Transverse colon (tissue), 4 donors: ENCODE results near the gene PRH1. TPM values are rescaled to one million over a fixed set of nuclear protein-coding genes. Genes with fewer than 3 reads are reported as not detected.

Source experiments
- DNase-seq: peaks from one replicate; pipeline ENCODE4 v3.0.0-alpha.2; 2019
- H3K27ac ChIP-seq, 4 donors: fragments of 200-600 bp; sonication (generic); 2 replicates each; pipeline ENCODE4 v1.5.1; 2016 to 2018; ENCODE audit warnings: inconsistent platforms in 4 of 4
- H3K27me3 ChIP-seq: fragments of 200-600 bp; sonication (generic); 2 replicates; pipeline ENCODE4 v1.5.1; 2017; ENCODE audit warnings: inconsistent platforms
- H3K36me3 ChIP-seq, 4 donors: fragments of 200-600 bp; sonication (generic); 2 replicates each; pipeline ENCODE4 v1.5.1; 2017 to 2019; ENCODE audit warnings: inconsistent platforms in 4 of 4
- H3K4me1 ChIP-seq, 4 donors: fragments of 200-600 bp; sonication (generic); 2 replicates each; pipeline ENCODE4 v1.5.1; 2017 to 2020; ENCODE audit warnings: inconsistent platforms in 4 of 4
- H3K4me3 ChIP-seq, 4 donors: fragments of 200-600 bp; sonication (generic); 1 replicate in 1 of 4; 2 replicates in 3 of 4; pipeline versions ENCODE4 v1.5.1 to v1.6.1; 2017 to 2019; ENCODE audit warnings: inconsistent platforms in 4 of 4
- H3K9me3 ChIP-seq, 2 donors: fragments of 200-600 bp; sonication (generic); 2 replicates each; pipeline ENCODE4 v1.5.1; 2017 to 2019; ENCODE audit warnings: inconsistent platforms in 2 of 2
- EP300 ChIP-seq: sonication (generic); formaldehyde crosslinking; IDR thresholded peaks from one replicate; pipeline ENCODE4 v1.6.1; 2017; ENCODE audit warnings: antibody characterized with exemption, low read depth
- POLR2A ChIP-seq: fragments of 450-650 bp; IDR thresholded peaks from one replicate; pipeline ENCODE4 v1.6.1; 2016; ENCODE audit warnings: antibody characterized with exemption, mild to moderate bottlenecking, moderate library complexity
- POLR2AphosphoS5 ChIP-seq, 3 donors: sonication (generic); formaldehyde crosslinking; IDR thresholded peaks; one replicate each; pipeline ENCODE4 v1.6.1; 2016; ENCODE audit warnings: antibody characterized with exemption in 3 of 3
- WGBS, 2 donors: methylation state at CpG; one replicate each; pipeline ENCODE4 v1.1.5; 2018; ENCODE audit warnings: low coverage in 1 of 2; 5-methylcytosine and 5-hydroxymethylcytosine counted together
- in situ Hi-C, 4 donors: fragments of 200-750 bp; cut with MboI; loops; one replicate each; pipeline versions ENCODE4 v1.15.0 to v1.15.1; 2017; ENCODE audit warnings: low sequenced_read_pairs in 3 of 4, low pct_ligation_motif_present in 1 of 4, low pct_unique_long_range_greater_than_20kb in 1 of 4
- intact Hi-C: fragments of 100-400 bp; cut with DNase I; formaldehyde crosslinking; loops from one replicate; pipeline ENCODE4 v1.15.1; 2023; ENCODE audit warnings: low total_unique reads
- total RNA-seq, 4 donors: library from RNA; depleted of rRNA; stranded (reverse); fragments of >200 nt; gene quantifications; one replicate each; pipeline ENCODE4 v1.1.0, GENCODE V29; 2016
- TF ChIP-seq, protein P1 (sequence below), 5 experiments: fragments of 200-600 bp in 3 of 5; fragments of 450-650 bp in 2 of 5; sonication (generic) in 3 of 5; IDR thresholded peaks; 1 replicate in 2 of 5; 2 replicates in 3 of 5; pipeline ENCODE4 v1.5.1; 2016 to 2017; ENCODE audit warnings: antibody characterized with exemption in 5 of 5, inconsistent platforms in 3 of 5, mild to moderate bottlenecking in 2 of 5, moderate library complexity in 1 of 5

Gene PRH1
- total RNA-seq, 4 donors from 2014 or later = 4.8 to 64.8 (median 32.2) TPM

DNA sequence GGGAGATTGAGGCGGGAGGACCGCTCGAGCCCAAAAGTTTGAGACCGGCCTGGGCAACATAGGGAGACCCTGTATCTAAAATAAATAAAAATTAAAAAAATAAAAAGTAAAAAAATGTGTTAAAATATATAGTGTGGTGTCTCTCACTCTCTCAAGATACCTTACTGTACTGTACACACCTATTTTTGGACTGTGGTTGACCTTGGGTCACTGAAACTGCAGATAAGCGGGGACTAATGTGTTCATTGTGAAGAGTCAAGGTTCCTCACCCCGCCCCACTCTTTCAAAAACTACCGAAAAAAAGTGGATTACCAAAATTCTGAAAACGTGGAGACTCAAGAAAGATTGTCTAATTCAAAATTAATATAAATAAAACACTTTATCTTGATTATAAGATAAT lies 26.3 kb upstream of the PRH1 start:
- WGBS, 2 donors = 82 to 91% methylated on average over 6 to 8 of the region's 8 CpGs
- Histone ChIP-seq H3K4me1 (no peaks in the 10 kb centered on the region), H3K4me3 (no peak overlapping the region), H3K9me3 (no peaks in the 10 kb centered on the region), H3K27me3 (no peaks in the 10 kb centered on the region), H3K27ac (no peak overlapping the region), H3K36me3 (no peaks in the 10 kb centered on the region)
- DNase-seq = no peak
- TF ChIP-seq POLR2A (no peak), POLR2AphosphoS5 (IDR thresholded peaks at IDR 0.05) (no peak), EP300 (no peak)
- TF ChIP-seq, protein P1, sequence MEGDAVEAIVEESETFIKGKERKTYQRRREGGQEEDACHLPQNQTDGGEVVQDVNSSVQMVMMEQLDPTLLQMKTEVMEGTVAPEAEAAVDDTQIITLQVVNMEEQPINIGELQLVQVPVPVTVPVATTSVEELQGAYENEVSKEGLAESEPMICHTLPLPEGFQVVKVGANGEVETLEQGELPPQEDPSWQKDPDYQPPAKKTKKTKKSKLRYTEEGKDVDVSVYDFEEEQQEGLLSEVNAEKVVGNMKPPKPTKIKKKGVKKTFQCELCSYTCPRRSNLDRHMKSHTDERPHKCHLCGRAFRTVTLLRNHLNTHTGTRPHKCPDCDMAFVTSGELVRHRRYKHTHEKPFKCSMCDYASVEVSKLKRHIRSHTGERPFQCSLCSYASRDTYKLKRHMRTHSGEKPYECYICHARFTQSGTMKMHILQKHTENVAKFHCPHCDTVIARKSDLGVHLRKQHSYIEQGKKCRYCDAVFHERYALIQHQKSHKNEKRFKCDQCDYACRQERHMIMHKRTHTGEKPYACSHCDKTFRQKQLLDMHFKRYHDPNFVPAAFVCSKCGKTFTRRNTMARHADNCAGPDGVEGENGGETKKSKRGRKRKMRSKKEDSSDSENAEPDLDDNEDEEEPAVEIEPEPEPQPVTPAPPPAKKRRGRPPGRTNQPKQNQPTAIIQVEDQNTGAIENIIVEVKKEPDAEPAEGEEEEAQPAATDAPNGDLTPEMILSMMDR (IDR thresholded peaks at IDR 0.05) = no peak
- intact Hi-C loops (no loop called here), in situ Hi-C loops (no loop called here)

DNA sequence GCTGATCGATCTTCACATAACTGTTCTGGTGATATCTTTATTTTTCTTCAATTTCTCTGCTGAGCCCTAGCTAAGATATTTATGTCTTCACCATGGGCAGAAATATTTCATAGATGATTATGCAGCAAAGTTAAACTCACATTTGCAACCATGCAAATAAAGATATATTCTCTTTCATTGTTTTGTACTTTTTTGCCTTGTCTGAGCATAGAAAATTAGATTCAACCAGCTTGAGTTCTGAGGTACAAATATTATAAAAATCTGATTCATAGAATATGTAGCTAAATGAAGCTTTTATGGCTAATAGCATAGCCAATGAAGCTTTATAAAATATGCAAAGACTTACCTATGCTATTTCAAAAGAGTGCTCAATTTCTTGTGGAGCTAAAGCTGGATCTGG lies 25.4 kb upstream of the PRH1 start, which contains the start of gene TAS2R13:
TSS of gene TAS2R13 (minus strand) at position 101 of the 400 bp plus-strand sequence. CDS start 264 bp downstream, outside the sequence.
- 92 to 96% methylated on average over 1 of the region's 1 CpG for WGBS, 2 donors
- no peak for DNase-seq
- Histone ChIP-seq H3K9me3 (peaks cover 4 to 7% of the 10 kb centered on the region in 2 donors), H3K27ac (no peak within 1 kb of the TSS), H3K4me1 (no peaks in the 10 kb centered on the region), H3K36me3 (no peaks in the 10 kb centered on the region), H3K4me3 (no peak within 1 kb of the TSS), H3K27me3 (no peaks in the 10 kb centered on the region)
- intact Hi-C loops (no loop called here), in situ Hi-C loops (no loop called here)
- TF ChIP-seq, protein P1 (IDR thresholded peaks at IDR 0.05) = no peak
- TF ChIP-seq POLR2AphosphoS5 (IDR thresholded peaks at IDR 0.05) = no peak
- TF ChIP-seq EP300 = no peak
- no peak for TF ChIP-seq POLR2A

DNA sequence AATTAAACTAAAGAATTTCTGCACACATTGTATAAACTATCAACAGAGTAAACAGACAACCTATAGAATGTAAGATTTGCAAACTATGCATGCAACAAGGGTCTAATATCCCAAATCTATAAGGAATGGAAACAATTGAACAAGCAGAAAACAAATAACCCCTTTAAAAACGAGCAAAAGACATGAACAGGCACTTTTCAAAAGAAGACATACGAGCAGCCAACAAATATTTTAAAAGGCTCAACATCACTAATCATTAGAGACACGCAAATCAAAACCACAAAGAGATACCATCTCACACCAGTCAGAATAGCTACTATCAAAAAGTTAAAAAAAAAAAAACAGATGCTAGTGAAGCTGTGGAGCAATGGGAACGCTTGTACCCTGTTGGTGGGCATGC lies 20.6 kb upstream of the PRH1 start:
- WGBS, 2 donors = 85 to 89% methylated on average over 4 of the region's 4 CpGs
- Histone ChIP-seq H3K9me3 (peaks cover 17 to 20% of the 10 kb centered on the region in 2 donors), H3K4me1 (no peaks in the 10 kb centered on the region), H3K4me3 (no peak overlapping the region), H3K27me3 (no peaks in the 10 kb centered on the region), H3K27ac (no peak overlapping the region), H3K36me3 (no peaks in the 10 kb centered on the region)
- in situ Hi-C loops (no loop called here), intact Hi-C loops (no loop called here)
- TF ChIP-seq, protein P1 (IDR thresholded peaks at IDR 0.05) = no peak
- TF ChIP-seq POLR2AphosphoS5 (IDR thresholded peaks at IDR 0.05) = no peak
- TF ChIP-seq POLR2A = no peak
- no peak for TF ChIP-seq EP300
- no peak for DNase-seq

DNA sequence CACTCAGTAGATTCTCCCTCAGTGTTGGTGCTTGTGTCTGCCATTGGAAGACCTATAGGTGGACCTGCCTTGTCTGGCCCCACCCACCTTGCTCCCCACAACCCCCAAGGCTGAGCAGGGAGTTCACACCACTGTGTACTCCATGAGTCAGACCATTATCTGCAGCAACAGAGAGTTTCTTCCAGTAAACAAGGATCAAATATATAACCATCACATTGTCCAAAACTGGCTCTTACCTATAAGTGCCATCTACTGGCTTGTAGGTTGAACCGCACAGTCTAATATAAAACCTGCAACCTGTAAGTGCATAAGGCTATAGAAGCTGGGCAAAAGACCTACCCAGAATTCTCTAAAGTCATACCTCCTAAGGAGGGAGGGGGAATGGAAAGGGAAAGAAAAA lies 17.4 kb upstream of the PRH1 start:
- no peak for DNase-seq
- 92 to 100% methylated on average over 1 of the region's 1 CpG for WGBS, 2 donors
- Histone ChIP-seq H3K4me3 (no peak overlapping the region), H3K27me3 (no peaks in the 10 kb centered on the region), H3K27ac (no peak overlapping the region), H3K9me3 (peaks cover 17 to 20% of the 10 kb centered on the region in 2 donors), H3K4me1 (no peaks in the 10 kb centered on the region), H3K36me3 (no peaks in the 10 kb centered on the region)
- in situ Hi-C loops (no loop called here), intact Hi-C loops (no loop called here)
- TF ChIP-seq POLR2AphosphoS5 (IDR thresholded peaks at IDR 0.05) (no peak), POLR2A (no peak), EP300 (no peak)
- TF ChIP-seq, protein P1 (IDR thresholded peaks at IDR 0.05) = no peak
